Nephron progenitor cell (in vitro differentiated cells): ENCODE measurements around the gene PAQR4.

Experiments
- DNase-seq: peaks from one replicate; pipeline ENCODE4 v3.0.0; 2021
- H3K27ac Mint-ChIP-seq: 2 replicates; pipeline ENCODE4 v1.8.0; 2021; ENCODE audit warnings: mild to moderate bottlenecking, moderate library complexity, mixed read lengths
- H3K27me3 Mint-ChIP-seq: 2 replicates; pipeline ENCODE4 v1.8.0; 2021; ENCODE audit warnings: mild to moderate bottlenecking, low read depth, mixed read lengths; ENCODE audit not compliant: poor library complexity
- H3K36me3 Mint-ChIP-seq: 2 replicates; pipeline ENCODE4 v1.8.0; 2021; ENCODE audit warnings: low read depth, mixed read lengths
- H3K4me1 Mint-ChIP-seq: 2 replicates; pipeline ENCODE4 v1.8.0; 2021; ENCODE audit warnings: mixed read lengths
- H3K4me3 Mint-ChIP-seq: 2 replicates; pipeline ENCODE4 v1.8.0; 2021; ENCODE audit warnings: mild to moderate bottlenecking, moderate library complexity, mixed read lengths
- H3K9me3 Mint-ChIP-seq: 2 replicates; pipeline ENCODE4 v1.8.0; 2021; ENCODE audit warnings: mild to moderate bottlenecking, moderate library complexity, mixed read lengths
- TF ChIP-seq, protein P1 (sequence below): fragments of 200-600 bp; sonication (generic); IDR thresholded peaks from 2 replicates; pipeline ENCODE4 v1.5.0; 2021; ENCODE audit warnings: antibody characterized with exemption

The PAQR4 gene

DNA sequence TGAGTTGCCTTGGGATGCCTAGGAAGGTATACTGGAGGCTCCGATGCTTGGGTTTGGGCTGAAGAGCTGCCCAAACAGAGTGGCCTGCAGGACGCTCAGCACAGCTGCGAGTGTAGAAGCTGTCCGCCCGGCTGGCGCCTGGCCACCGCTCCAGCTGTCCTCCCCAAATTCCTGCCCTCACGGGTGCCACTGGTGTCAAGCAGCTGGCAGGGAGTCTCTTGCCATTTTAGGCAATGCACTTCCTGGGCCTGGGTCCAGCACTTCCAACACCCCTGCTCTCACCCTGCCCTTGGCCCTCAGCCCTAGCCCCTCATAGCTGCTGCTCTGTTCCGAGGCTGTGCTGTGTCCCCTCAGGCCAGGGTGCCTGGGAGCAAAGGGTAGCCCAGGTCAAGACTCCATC, 16.3 kb downstream of the PAQR4 start:
- Mint-ChIP-seq H3K27ac (no peak overlapping the region), H3K27me3 (peaks cover 16% of the 10 kb centered on the region), H3K9me3 (no peaks in the 10 kb centered on the region), H3K36me3 (no peaks in the 10 kb centered on the region), H3K4me3 (no peak overlapping the region), H3K4me1 (peaks cover 36% of the 10 kb centered on the region)
- TF ChIP-seq, protein P1, sequence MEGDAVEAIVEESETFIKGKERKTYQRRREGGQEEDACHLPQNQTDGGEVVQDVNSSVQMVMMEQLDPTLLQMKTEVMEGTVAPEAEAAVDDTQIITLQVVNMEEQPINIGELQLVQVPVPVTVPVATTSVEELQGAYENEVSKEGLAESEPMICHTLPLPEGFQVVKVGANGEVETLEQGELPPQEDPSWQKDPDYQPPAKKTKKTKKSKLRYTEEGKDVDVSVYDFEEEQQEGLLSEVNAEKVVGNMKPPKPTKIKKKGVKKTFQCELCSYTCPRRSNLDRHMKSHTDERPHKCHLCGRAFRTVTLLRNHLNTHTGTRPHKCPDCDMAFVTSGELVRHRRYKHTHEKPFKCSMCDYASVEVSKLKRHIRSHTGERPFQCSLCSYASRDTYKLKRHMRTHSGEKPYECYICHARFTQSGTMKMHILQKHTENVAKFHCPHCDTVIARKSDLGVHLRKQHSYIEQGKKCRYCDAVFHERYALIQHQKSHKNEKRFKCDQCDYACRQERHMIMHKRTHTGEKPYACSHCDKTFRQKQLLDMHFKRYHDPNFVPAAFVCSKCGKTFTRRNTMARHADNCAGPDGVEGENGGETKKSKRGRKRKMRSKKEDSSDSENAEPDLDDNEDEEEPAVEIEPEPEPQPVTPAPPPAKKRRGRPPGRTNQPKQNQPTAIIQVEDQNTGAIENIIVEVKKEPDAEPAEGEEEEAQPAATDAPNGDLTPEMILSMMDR, result no peak
- DNase-seq, result no peak

GRCh38 chr16:2985893-2986355, 16.8 kb downstream of the PAQR4 start:
- Mint-ChIP-seq H3K36me3 (no peaks in the 10 kb centered on the region), H3K27me3 (peaks cover 16% of the 10 kb centered on the region), H3K4me1 (peaks cover 33% of the 10 kb centered on the region), H3K27ac (no peak overlapping the region), H3K9me3 (no peaks in the 10 kb centered on the region), H3K4me3 (no peak overlapping the region)
- no peak for DNase-seq
- TF ChIP-seq, protein P1, result no peak

GRCh38 chr16:2986623-2987188, 17.6 kb downstream of the PAQR4 start:
- TF ChIP-seq, protein P1, result no peak
- H3K36me3 Mint-ChIP-seq, result no peaks in the 10 kb centered on the region
- H3K4me3 Mint-ChIP-seq, result no peak overlapping the region
- peaks cover 16% of the 10 kb centered on the region for H3K27me3 Mint-ChIP-seq
- peaks cover 25% of the 10 kb centered on the region for H3K4me1 Mint-ChIP-seq
- H3K27ac Mint-ChIP-seq, result no peak overlapping the region
- H3K9me3 Mint-ChIP-seq, result no peaks in the 10 kb centered on the region
- DNase-seq, result no peak

- no peak for DNase-seq
- TF ChIP-seq, protein P1, result no peak
- no peaks in the 10 kb centered on the region for H3K36me3 Mint-ChIP-seq
- no peak overlapping the region for H3K27ac Mint-ChIP-seq
- H3K9me3 Mint-ChIP-seq, result no peaks in the 10 kb centered on the region
- H3K4me1 Mint-ChIP-seq, result peaks cover 20% of the 10 kb centered on the region
- no peak overlapping the region for H3K4me3 Mint-ChIP-seq
- peaks cover 15% of the 10 kb centered on the region for H3K27me3 Mint-ChIP-seq
These were observed 18.1 kb downstream of the PAQR4 start for GRCh38 chr16:2987286-2987685.

- peaks cover 16% of the 10 kb centered on the region for H3K4me1 Mint-ChIP-seq
- H3K27me3 Mint-ChIP-seq, result peaks cover 10% of the 10 kb centered on the region
- no peaks in the 10 kb centered on the region for H3K36me3 Mint-ChIP-seq
- no peak for DNase-seq
- H3K9me3 Mint-ChIP-seq, result no peaks in the 10 kb centered on the region
- no peak overlapping the region for H3K27ac Mint-ChIP-seq
- TF ChIP-seq, protein P1, result no peak
- H3K4me3 Mint-ChIP-seq, result no peak overlapping the region
These were observed 18.7 kb downstream of the PAQR4 start for GRCh38 chr16:2987833-2988232.

DNA sequence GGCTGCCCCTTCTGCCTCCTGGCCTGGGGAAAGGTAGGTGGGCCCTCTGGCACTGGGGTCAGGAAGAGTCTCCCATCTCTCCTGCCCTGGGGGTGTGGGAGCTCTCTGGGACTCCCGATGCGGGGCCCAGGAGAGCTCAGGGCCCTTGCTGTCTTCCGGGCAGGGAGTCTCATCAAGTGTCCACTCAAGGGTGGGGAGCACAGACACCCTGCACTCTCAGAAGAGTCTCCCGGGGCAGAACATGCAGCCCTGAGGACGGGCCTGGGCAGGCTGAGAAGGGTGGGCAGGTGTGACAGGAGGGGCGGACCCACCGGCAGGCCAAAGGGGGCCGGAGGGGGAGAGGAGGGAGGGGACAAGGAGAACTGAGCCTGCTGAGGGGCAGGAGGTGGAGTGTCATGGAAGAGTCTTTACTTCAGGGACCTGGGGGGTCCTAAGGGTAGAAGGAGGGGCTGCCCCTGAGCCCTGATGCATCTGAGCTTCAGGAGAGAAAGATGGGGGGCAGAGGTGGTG, 19.5 kb downstream of the PAQR4 start:
- no peaks in the 10 kb centered on the region for H3K36me3 Mint-ChIP-seq
- peaks cover 12% of the 10 kb centered on the region for H3K4me1 Mint-ChIP-seq
- no peak for DNase-seq
- no peak overlapping the region for H3K27ac Mint-ChIP-seq
- H3K27me3 Mint-ChIP-seq, result peaks cover 6% of the 10 kb centered on the region
- TF ChIP-seq, protein P1, result no peak
- H3K9me3 Mint-ChIP-seq, result no peaks in the 10 kb centered on the region
- H3K4me3 Mint-ChIP-seq, result no peak overlapping the region
